A549 (cell line): ENCODE measurements around the gene AIG1. TPM values are rescaled to one million over a fixed set of nuclear protein-coding genes. Genes with fewer than 3 reads are reported as not detected.

ENCODE experiments used
- ATAC-seq, 2 experiments: fragments of 200-7000 bp in 1 of 2; fragments of >200 bp in 1 of 2; cut with Nextera tagmentation in 1 of 2; cut with Tn5 transposase in 1 of 2; 3 replicates each; pipeline versions ENCODE4 v1.8.0 to v1.9.1; 2018 to 2020; ENCODE audit warnings: mild to moderate bottlenecking in 1 of 2, moderate library complexity in 1 of 2
- CTCF ChIA-PET: fragments of 300-600 bp; sonication (Branson Sonifier 250); formaldehyde crosslinking; extraction: SDS; loops from one replicate; lab custom pipeline; 2021; ENCODE audit warnings: antibody characterized with exemption, inconsistent platforms; lab: Yijun Ruan, JAX
- POLR2A ChIA-PET: fragments of 350-600 bp; formaldehyde crosslinking; extraction: SDS; loops from one replicate; lab custom pipeline; 2021; ENCODE audit warnings: antibody characterized with exemption, inconsistent platforms; lab: Yijun Ruan, JAX
- DNase-seq, 2 experiments: peaks; one replicate each; pipeline versions ENCODE4 v3.0.0 to v3.0.0-alpha.2; 2011 to 2016; ENCODE audit warnings: low read depth in 1 of 2, low spot score in 1 of 2
- FAIRE-seq: peaks from 2 replicates; lab custom pipeline; 2011; peaks lifted over from hg19 to GRCh38; lab: Jason Lieb, UNC
- H3K27ac ChIP-seq, 2 experiments: fragments of >200 bp; sonication (Bioruptor Twin); formaldehyde crosslinking; 3 replicates each; pipeline ENCODE4 v1.5.1; 2016 to 2017
- H3K4me1 ChIP-seq: fragments of >200 bp; sonication (Bioruptor Twin); formaldehyde crosslinking; 3 replicates; pipeline ENCODE4 v1.6.1; 2016
- H3K4me2 ChIP-seq: fragments of >200 bp; sonication (Bioruptor Twin); formaldehyde crosslinking; 3 replicates; pipeline ENCODE4 v1.6.1; 2016
- H3K4me3 ChIP-seq: fragments of >200 bp; sonication (Bioruptor Twin); formaldehyde crosslinking; 3 replicates; pipeline ENCODE4 v1.5.1; 2016
- H3K9me3 ChIP-seq: fragments of >200 bp; sonication (Bioruptor Twin); formaldehyde crosslinking; 3 replicates; pipeline ENCODE4 v1.6.1; 2016
- ELK1 ChIP-seq: fragments of 150-350 bp; IDR thresholded peaks from 2 replicates; pipeline ENCODE4 v1.6.1; 2014; ENCODE audit warnings: low read depth, mild to moderate bottlenecking, low read length
- ESRRA ChIP-seq: fragments of 150-350 bp; IDR thresholded peaks from 2 replicates; pipeline ENCODE4 v1.6.1; 2014; ENCODE audit warnings: mild to moderate bottlenecking, low read length, borderline replicate concordance
- FOSB ChIP-seq: fragments of 250-450 bp; sonication (Bioruptor Pico); IDR thresholded peaks from 2 replicates; pipeline ENCODE4 v1.5.0; 2020; ENCODE audit warnings: mild to moderate bottlenecking, moderate library complexity
- FOSL2 ChIP-seq, 2 experiments: fragments of 450-650 bp in 1 of 2; fragments of >200 bp in 1 of 2; sonication (Bioruptor Twin) in 1 of 2; formaldehyde crosslinking; IDR thresholded peaks; 2 replicates each; pipeline versions ENCODE4 v1.5.0 to v1.6.1; 2016 to 2020; ENCODE audit warnings: mild to moderate bottlenecking in 1 of 2, moderate library complexity in 1 of 2
- HEYL ChIP-seq: fragments of 250-450 bp; sonication (Bioruptor Pico); IDR thresholded peaks from 2 replicates; pipeline ENCODE4 v1.8.0; 2021; ENCODE audit warnings: mild to moderate bottlenecking, moderate library complexity
- HMGXB4 ChIP-seq: fragments of 250-450 bp; sonication (Bioruptor Pico); IDR thresholded peaks from 2 replicates; pipeline ENCODE4 v1.5.0; 2021; ENCODE audit warnings: mild to moderate bottlenecking, moderate library complexity, borderline replicate concordance
- HOXB5 ChIP-seq: fragments of 250-450 bp; sonication (Bioruptor Pico); IDR thresholded peaks from 2 replicates; pipeline ENCODE4 v1.5.0; 2020; ENCODE audit warnings: mild to moderate bottlenecking, moderate library complexity
- NPAS2 ChIP-seq: fragments of 250-450 bp; sonication (Bioruptor Pico); IDR thresholded peaks from 2 replicates; pipeline ENCODE4 v1.8.0; 2022; ENCODE audit warnings: mild to moderate bottlenecking, moderate library complexity, borderline replicate concordance
- PBX3 ChIP-seq: IDR thresholded peaks from 2 replicates; pipeline ENCODE4 v1.6.1; 2012
- PHF8 ChIP-seq: fragments of 200-600 bp; sonication (generic); IDR thresholded peaks from 2 replicates; pipeline ENCODE4 v1.6.1; 2016; ENCODE audit warnings: low read depth, mild to moderate bottlenecking, antibody characterized with exemption, moderate library complexity, borderline replicate concordance
- RARB ChIP-seq: fragments of 250-450 bp; sonication (Bioruptor Pico); IDR thresholded peaks from 2 replicates; pipeline ENCODE4 v1.8.0; 2021; ENCODE audit warnings: mild to moderate bottlenecking, moderate library complexity
- USF2 ChIP-seq: fragments of 450-650 bp; IDR thresholded peaks from 2 replicates; pipeline ENCODE4 v1.6.1; 2014; ENCODE audit warnings: antibody characterized with exemption
- ZNF302 ChIP-seq: fragments of 250-450 bp; sonication (Bioruptor Pico); IDR thresholded peaks from 2 replicates; pipeline ENCODE4 v1.9.0; 2021; ENCODE audit warnings: inconsistent platforms, mild to moderate bottlenecking, moderate library complexity
- whole genome bisulfite sequencing: methylation state at CpG from one replicate; pipeline ENCODE4 v1.1.6; 2017; ENCODE audit errors: missing lambda C conversion rate; 5-methylcytosine and 5-hydroxymethylcytosine counted together
- polyA plus RNA-seq, 4 experiments: library from polyadenylated mRNA; depleted of rRNA in 3 of 4; stranded (reverse); fragments of >200 nt; fragmentation: RNase III in 1 of 4; extraction: RNeasy Plus Mini Kit Qiagen cat#74134 plus additional on column Dnase treatment in 1 of 4; gene quantifications; 2 replicates in 3 of 4; 3 replicates in 1 of 4; pipeline ENCODE4 v1.2.3, GENCODE V29; 2011 to 2017
- TF ChIP-seq, protein P1 (sequence below): fragments of 200-600 bp; sonication (generic); IDR thresholded peaks from 2 replicates; pipeline ENCODE4 v1.6.1; 2016; ENCODE audit warnings: antibody characterized with exemption, mild to moderate bottlenecking, moderate library complexity

Gene AIG1
- polyA plus RNA-seq, 2 of the 4 experiments (the other 2 are of a cell fraction) = 29.5 to 38.3 TPM

- no peak for ATAC-seq
- no peak for DNase-seq
- Histone ChIP-seq H3K4me1 (no peaks in the 10 kb centered on the region), H3K27ac (no peak overlapping the region), H3K4me3 (no peak overlapping the region), H3K9me3 (no peaks in the 10 kb centered on the region), H3K4me2 (no peak overlapping the region)
- no peak for FAIRE-seq
- POLR2A ChIA-PET = no interaction called here
- TF ChIP-seq ELK1 (no peak), NPAS2 (no peak), FOSB (CRISPR knock-in tag) (no peak), ESRRA (no peak), HEYL (CRISPR knock-in tag) (no peak), HOXB5 (CRISPR knock-in tag) (no peak), ZNF302 (no peak), PHF8 (no peak), HMGXB4 (no peak), RARB (no peak), PBX3 (no peak)
- 64% methylated on average over 3 of the region's 3 CpGs for WGBS
- CTCF ChIA-PET = no interaction called here
Observed at GRCh38 chr6:143247586-143247985, 186.9 kb downstream of the AIG1 start.

- no peaks in the 10 kb centered on the region for H3K9me3 ChIP-seq
- H3K4me2 ChIP-seq = no peak overlapping the region
- DNase-seq = no peak
- ChIA-PET CTCF (no interaction called here), POLR2A (no interaction called here)
- ATAC-seq = no peak
- no peak overlapping the region for H3K27ac ChIP-seq
- H3K4me3 ChIP-seq = no peak overlapping the region
- WGBS = 71% methylated on average over 4 of the region's 4 CpGs
- no peak for TF ChIP-seq USF2
- TF ChIP-seq FOSL2 (IDR thresholded peaks at IDR 0.05) = no peak
- no peak for TF ChIP-seq FOSL2 (CRISPR knock-in tag; IDR thresholded peaks at IDR 0.05)
- TF ChIP-seq, protein P1, sequence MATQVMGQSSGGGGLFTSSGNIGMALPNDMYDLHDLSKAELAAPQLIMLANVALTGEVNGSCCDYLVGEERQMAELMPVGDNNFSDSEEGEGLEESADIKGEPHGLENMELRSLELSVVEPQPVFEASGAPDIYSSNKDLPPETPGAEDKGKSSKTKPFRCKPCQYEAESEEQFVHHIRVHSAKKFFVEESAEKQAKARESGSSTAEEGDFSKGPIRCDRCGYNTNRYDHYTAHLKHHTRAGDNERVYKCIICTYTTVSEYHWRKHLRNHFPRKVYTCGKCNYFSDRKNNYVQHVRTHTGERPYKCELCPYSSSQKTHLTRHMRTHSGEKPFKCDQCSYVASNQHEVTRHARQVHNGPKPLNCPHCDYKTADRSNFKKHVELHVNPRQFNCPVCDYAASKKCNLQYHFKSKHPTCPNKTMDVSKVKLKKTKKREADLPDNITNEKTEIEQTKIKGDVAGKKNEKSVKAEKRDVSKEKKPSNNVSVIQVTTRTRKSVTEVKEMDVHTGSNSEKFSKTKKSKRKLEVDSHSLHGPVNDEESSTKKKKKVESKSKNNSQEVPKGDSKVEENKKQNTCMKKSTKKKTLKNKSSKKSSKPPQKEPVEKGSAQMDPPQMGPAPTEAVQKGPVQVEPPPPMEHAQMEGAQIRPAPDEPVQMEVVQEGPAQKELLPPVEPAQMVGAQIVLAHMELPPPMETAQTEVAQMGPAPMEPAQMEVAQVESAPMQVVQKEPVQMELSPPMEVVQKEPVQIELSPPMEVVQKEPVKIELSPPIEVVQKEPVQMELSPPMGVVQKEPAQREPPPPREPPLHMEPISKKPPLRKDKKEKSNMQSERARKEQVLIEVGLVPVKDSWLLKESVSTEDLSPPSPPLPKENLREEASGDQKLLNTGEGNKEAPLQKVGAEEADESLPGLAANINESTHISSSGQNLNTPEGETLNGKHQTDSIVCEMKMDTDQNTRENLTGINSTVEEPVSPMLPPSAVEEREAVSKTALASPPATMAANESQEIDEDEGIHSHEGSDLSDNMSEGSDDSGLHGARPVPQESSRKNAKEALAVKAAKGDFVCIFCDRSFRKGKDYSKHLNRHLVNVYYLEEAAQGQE = no peak
- no peaks in the 10 kb centered on the region for H3K4me1 ChIP-seq
- FAIRE-seq = no peak
Observed at GRCh38 chr6:143248359-143248758, 187.7 kb downstream of the AIG1 start.
